GM19023 (cell line): Measurements from ENCODE around the gene TAF11.
"Not testable (repeated sequence)": the region's sequence is repeated elsewhere in the genome, so short reads cannot be mapped to it uniquely, and the experiment has no call there.

Experiments
- ATAC-seq: cut with Tn5 transposase; IDR thresholded peaks from one replicate; pipeline ENCODE4 v1.9.1; 2021; ENCODE audit warnings: mild to moderate bottlenecking, moderate library complexity; ENCODE audit not compliant: unreplicated experiment

TAF11 gene

DNA sequence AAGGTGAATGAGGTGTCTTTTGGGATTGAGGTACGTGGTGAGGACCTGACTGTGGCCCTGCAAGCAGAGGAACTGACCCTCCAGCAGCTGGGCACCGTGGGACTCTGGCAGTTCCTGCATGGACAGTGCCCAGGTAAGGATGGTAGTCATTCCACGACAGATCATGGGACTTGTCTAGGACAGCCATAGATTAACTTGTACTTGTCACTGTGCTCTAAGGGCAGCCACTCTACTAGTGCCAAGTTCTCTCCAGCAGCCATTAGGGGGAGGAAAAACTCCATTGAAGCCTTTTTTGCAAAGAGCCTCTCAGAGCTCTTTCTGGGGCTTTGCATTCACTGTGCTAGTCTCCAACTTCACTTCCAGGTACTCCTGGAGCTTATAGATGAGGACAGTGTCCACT, 20.4 kb downstream of the TAF11 start:
- no peak for ATAC-seq

DNA sequence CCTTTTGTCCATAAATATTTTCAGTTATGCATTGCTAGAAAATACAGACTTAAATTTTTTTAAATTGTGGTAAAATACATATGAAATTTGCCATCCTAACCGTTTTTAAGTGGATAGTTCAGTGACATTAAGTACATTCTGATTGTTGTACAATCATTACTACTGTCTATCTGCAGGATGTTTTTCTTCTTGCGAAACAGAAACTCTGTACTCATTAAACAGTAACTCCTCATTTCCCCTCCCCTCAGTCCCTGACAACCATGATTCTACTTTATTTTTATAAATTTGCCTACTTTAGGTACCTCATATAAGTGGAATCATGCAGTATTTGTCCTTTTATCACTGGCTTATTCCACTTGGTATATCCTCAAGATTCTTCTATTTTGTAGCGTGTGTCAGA, 21.3 kb downstream of the TAF11 start:
- no peak for ATAC-seq

DNA sequence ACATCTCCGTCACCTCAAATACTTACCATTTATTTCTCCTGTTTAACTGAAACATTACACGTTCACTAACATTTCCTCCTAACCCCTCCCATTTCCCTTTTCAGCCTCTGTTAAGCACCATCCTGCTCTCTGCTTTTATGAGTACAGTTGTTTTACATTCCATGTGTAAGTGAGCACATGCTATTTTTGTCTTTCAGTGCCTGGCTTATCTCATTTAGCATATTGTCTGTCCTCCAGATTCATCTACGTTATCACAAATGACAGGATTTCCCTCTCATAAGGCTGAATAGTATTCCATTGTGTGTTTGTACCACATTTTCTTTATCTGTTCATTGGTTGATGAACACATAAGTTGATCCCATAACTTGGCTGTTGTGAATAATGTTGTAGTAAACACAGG, 22.7 kb downstream of the TAF11 start:
- ATAC-seq = no peak

DNA sequence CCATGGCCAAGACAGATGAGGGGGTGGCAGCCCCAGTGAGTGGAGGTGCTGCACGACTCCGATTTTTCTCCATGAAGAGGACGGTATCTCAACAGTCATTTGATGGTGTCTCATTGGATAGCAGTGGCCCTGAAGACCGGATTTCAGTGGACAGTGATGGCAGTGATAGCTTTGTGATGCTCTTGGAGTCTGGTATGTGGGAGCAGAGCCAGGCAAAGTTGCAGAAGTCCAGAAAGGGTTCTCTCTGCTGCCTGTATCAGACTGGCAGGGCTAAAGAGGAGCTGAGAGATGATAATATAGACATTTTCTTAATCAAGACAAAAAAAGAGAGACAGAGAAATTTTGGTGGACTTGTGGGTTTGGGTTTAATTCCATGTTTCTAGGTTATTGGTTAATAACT, 23.8 kb downstream of the TAF11 start:
- no peak for ATAC-seq

DNA sequence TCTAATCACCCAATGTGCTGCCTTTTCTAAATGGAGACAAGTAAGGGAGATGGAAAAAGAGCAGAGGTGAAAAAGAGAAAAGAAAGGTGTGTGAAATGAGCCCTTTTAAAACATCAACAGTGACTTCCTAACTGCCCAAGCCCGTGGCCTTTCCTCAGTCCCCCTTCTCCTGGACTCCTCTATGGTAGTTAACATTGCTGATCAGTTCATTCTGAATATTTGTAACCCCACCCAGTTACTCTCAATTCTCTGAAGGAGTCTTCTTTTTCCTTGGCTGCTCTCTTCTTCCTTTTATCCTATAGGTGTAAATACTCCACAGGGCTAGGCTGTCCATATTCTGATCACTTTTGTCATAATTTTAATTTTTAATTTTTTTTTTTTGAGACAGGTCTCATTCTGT, 27.1 kb downstream of the TAF11 start:
- ATAC-seq = no peak

DNA sequence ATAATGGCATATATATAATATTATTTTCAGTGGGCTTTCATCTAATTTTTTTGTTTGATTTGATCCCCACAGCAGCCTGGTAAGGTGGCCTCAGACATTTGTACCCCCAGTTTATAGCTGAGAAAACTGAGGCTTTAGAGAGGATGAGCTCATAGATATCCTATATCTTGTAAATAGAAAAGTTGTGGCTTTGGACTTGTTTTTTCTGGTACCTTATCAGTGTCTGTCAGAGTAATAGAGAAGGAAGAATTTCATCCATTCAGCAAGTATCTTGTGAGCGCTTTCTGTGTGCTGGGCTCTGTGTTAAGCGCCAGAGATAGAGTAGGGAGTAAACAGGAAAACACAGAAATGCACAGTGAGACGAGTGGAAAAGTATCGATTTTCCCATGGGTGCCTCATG, 27.9 kb downstream of the TAF11 start:
- no peak for ATAC-seq

DNA sequence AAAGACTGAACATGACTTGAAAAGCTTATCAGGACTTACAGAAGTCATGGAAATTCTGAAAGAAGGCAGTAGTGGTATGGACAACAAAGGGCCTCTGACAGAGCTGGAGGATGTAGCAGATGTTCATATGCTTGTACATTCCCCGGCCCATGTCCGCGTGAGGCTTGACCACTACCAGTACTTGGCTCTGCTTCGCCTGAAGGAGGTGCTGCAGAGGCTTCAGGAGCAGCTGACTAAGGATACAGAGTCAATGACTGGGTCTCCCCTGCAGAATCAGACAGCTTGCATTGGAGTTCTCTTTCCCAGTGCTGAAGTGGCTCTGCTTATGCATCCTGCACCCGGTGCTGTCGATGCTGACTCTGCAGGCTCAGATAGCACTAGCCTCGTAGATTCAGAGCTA, 29.2 kb downstream of the TAF11 start:
- no peak for ATAC-seq

DNA sequence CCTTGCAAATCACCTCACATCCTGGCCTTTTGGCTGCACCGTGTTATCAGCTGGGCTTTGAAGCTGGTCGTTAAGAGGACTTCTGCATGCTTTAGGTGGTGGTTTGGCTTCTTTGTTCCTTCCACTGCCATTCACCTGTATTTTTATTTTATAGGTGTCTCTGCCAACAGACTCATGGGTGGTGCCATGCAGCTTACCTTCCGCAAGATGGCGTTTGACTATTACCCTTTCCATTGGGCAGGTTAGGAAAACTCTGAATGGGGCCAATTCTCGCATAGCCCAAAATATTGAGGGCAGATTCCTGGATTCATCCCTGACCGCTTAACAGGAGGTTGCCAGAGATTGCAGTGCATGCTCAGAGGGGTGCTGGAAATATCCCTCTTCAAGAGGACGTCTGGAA, 32.4 kb downstream of the TAF11 start:
- no peak for ATAC-seq

DNA sequence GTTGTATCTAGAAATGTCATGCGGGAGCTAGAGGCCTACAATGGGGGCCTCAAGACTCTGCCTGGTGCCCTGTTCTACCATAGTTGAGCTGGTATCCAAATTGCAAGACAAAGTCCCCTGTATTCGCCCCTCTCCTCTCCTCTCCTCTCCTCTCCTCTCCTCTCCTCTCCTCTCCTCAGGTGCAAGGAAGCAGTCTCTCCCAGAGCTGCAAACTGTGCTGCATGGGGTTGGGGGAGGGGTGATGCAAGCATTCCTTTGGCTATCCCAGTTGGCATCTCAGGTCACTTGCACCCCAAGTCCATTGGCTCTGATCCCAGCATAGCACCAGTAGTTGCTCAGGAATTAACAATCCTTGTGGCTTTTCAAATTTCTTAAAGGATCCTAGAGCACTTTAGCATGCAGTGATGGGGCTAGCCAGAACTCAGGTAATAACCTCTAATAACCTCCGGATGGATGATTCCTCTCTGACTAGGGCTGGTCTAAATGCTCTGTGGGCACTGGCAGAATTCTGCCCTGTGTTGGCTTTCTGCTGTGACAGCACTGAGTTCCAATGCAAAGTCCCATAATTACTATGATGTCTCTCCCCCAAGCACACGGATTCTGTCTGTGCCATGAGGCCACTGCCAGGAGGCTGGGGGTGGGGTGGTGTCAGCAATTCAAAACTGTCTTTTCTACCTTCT, 35.3 kb downstream of the TAF11 start:
- ATAC-seq = no peak

DNA sequence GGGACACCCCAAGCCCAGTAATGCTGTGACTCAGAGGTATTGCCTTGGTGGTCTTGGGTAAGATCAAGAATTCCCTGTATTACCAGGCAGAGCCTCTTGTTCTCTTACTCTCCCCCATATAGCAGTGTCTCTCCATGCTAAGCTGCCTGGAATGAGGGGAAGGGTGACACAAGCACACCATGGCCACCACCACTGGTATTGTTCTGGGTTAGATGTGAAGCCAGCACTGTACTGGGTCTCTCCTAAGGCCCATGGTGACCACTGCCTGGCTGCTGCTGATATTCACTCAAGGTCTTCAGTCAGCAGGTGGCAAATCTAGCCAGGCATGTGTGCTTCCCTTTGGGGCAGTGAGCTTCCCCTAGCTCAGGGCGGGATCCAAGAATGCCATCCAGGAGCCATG, 36.5 kb downstream of the TAF11 start:
- ATAC-seq = no peak

DNA sequence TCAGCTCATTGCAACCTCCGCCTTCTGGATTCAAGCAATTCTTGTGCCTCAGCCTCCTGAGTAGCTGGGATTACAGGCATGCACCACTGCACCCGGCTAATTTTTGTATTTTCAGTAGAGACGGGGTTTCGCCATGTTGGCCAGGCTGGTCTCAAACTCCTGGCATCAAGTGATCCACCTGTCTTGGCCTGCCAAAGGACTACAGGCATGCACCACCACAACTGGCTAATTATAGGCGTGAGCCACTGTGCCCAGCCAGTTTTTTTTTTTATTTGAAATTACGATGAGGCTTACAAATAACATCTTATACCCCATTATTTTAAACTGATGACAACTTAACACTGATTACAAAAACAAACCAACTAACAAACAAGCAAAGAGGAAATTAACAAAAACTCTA, 38.8 kb downstream of the TAF11 start:
- ATAC-seq = not testable (repeated sequence)

DNA sequence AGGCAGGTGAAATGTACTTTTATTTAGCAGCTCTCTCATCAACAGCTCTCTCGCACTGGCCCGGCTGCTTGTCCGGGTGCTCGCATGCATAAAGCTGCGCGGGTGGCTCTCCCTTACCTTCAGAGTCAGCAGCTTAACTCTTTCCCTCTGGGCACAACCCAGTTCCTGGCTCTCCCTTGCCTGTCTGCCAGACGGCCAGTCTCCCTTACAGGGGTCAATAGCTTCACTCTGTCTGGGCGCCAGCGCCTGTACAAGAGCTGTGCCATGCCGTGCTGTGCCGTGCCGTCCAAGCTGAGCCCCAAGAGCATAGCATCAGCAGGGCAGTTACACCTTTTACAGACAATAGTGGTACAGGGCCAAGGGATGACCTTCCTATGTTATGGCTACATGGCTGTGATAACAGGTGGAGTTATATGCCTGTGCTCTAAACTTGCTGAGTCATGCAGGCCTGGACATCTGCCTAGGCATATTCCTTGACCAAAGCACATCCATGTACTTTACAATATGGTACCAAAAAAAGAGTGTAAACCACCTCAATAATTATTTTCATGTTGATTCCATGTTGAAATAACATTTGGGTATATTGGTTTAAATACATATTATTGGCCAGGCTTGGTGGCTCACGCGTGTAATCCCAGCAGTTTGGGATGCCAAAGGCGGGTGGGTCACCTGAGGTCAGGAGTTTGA, 48.0 kb downstream of the TAF11 start:
- no peak for ATAC-seq

DNA sequence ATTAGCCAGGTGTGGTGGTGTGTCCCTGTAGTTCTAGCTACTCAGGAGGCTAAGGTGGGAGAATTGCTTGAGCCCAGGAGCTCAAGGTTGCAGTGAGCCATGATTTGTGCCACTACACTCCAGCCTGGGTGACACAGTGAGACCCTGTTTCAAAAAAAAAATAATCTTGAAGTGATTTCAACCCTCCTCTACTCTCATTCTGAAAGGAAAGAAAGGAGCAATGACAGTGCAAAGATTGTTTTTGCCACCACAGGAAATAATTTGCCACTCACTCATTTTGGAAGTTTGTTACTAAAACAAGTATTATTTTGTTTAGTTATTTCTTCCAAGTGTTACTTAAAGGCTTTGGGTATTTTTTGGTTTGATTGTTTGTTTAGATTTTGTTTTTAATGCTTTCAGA, 50.3 kb downstream of the TAF11 start:
- ATAC-seq = no peak

DNA sequence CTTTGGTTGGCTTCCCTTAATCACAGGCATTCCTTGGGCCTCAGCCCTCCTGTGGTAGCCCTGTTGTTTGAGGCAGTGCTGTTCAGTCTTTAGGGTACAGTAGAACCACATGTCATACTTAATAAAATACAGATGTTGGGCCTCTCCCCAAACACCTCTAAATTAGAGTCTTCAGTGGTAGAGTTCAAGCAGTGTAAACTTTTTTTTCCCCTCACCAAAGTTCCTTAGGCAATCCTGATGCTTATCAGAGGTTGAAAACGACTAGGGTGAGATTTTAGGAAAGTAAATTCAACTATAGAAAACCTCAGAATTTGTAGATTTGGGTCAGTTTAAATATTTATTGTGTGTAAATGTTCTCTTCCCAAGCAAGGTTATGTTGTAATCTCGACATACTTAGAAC, 51.4 kb downstream of the TAF11 start:
- no peak for ATAC-seq

DNA sequence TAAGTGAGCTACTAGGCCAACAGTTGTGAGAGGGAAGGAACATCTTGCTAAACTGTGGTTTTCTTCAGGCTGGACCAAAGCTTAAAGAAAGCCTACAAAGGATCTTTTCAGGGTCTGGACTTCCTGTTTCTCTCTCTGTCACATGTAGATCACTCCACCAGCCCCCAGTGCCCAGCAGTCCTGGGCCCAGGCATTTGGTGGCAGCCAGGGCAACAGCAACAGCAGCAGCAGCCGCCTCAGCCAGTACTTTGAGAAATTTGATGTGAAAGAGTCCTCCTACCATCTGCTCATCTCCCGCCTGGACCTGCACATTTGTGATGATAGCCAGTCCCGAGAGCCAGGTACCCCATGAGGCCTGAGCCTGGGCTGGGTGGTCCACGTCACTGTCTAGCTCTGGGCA, 51.8 kb downstream of the TAF11 start:
- ATAC-seq = no peak

DNA sequence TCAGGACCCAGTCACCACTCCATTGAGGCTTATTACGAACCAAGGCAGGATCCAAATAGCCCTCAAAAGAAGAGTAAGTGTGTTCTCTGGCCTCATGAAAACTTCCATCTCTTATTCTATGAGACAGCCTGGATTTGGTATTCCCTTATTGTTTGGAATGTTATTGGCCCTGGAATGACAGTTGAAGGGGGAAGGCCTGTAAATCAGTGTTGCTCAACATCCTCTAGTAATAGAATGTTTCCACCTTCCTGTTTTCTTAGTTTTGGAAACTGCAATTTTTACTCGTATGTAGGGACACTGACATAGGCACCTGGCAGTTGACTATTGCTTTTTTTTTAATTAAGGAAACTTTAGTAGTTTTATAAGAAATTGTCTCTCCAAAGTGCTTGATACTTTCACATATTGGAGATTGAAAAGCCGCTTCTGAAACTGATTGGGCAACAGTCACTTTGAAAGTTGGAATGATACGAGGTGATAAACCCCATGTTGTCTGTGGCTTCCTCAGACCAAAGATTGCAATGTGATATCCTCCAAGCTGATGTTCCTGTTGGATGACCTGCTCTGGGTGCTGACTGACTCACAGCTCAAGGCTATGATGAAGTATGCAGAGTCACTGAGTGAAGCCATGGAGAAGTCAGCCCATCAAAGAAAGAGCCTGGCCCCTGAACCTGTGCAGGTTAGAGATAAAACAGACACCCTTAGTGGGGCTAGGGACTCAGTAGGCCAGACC, 52.9 kb downstream of the TAF11 start:
- ATAC-seq = no peak

DNA sequence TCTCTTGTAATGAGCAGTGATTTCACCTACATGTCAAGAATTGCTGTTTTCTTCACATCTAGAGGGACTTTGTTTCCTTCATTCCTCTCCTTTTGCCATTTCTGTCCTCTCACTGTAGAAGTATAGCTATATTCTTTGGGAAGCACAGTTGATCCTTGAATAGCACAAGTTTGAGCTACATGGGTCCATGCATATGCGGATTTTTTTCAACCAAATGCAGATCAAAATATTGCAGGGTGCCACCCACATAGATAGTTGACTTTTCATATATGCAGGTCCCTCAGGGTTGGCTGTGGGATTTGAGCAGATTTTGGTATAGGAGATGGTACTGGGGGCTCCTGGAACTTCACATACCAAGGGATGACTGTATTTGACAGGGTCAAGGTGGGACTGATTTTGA, 54.9 kb downstream of the TAF11 start:
- ATAC-seq = no peak

DNA sequence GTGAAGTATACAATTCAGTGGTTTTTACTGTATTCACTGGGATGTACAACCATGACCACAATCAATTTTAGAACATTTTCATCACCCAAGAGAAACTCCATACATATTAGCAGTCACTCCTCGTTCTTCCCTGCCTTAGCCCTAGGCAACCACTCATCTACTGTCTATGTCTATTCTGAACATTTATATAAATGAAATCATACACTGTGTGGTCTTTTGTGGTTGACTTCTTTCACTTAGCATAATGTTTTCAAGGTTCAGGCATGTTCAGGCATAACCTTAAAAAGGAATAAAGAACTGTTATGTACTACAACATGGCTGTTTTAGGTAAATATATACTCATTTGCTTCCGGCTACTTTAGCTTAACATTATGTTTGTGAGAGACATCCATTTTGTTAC, 58.7 kb downstream of the TAF11 start:
- no peak for ATAC-seq
